NCI-H187 (cell line): ENCODE data around the gene GARNL3.

Experiments used
- DNase-seq, 2 experiments: peaks; one replicate each; lab custom pipeline; 2025; lab: John Stamatoyannopoulos, UW

Gene GARNL3, protein sequence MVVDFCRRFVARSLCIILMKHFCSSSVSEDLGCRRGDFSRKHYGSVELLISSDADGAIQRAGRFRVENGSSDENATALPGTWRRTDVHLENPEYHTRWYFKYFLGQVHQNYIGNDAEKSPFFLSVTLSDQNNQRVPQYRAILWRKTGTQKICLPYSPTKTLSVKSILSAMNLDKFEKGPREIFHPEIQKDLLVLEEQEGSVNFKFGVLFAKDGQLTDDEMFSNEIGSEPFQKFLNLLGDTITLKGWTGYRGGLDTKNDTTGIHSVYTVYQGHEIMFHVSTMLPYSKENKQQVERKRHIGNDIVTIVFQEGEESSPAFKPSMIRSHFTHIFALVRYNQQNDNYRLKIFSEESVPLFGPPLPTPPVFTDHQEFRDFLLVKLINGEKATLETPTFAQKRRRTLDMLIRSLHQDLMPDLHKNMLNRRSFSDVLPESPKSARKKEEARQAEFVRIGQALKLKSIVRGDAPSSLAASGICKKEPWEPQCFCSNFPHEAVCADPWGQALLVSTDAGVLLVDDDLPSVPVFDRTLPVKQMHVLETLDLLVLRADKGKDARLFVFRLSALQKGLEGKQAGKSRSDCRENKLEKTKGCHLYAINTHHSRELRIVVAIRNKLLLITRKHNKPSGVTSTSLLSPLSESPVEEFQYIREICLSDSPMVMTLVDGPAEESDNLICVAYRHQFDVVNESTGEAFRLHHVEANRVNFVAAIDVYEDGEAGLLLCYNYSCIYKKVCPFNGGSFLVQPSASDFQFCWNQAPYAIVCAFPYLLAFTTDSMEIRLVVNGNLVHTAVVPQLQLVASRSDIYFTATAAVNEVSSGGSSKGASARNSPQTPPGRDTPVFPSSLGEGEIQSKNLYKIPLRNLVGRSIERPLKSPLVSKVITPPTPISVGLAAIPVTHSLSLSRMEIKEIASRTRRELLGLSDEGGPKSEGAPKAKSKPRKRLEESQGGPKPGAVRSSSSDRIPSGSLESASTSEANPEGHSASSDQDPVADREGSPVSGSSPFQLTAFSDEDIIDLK

DNA sequence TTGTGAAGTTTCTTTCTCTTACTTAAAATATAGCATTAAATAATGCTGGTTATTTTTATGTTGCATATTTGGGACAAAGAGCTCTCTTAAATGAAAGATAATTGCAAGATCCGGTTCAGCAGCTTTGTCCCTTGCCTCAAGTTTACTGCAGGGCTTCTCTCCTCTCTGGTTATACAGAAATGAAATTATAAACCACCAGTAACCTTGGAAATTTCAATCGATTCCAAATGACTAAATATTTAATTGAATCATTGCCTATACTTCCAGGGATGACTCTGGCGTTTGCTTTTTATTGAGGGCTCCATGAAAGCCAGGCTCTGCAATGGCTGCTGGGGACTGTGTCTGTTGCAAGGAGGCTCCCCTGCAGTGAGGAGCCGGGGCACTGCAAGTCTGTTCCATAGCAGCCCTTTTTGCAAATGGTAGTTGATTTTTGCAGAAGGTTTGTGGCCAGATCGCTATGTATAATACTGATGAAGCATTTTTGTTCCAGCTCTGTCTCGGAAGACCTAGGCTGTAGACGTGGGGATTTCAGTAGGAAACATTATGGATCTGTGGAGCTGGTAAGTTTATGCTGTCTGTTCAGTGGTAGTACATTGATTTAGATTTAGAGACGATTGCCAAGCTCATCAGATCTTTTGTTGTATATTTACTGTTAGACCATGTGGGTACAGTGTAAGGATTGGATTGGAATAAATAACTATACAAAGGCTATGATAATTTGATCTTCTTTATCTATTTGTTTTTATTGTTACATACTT lies at the start of gene GARNL3:
Gene GARNL3 (plus strand): TSS at position 313 of the 758 bp plus-strand sequence. CDS start 104 bp downstream, at position 417.
- no peak for DNase-seq

DNA sequence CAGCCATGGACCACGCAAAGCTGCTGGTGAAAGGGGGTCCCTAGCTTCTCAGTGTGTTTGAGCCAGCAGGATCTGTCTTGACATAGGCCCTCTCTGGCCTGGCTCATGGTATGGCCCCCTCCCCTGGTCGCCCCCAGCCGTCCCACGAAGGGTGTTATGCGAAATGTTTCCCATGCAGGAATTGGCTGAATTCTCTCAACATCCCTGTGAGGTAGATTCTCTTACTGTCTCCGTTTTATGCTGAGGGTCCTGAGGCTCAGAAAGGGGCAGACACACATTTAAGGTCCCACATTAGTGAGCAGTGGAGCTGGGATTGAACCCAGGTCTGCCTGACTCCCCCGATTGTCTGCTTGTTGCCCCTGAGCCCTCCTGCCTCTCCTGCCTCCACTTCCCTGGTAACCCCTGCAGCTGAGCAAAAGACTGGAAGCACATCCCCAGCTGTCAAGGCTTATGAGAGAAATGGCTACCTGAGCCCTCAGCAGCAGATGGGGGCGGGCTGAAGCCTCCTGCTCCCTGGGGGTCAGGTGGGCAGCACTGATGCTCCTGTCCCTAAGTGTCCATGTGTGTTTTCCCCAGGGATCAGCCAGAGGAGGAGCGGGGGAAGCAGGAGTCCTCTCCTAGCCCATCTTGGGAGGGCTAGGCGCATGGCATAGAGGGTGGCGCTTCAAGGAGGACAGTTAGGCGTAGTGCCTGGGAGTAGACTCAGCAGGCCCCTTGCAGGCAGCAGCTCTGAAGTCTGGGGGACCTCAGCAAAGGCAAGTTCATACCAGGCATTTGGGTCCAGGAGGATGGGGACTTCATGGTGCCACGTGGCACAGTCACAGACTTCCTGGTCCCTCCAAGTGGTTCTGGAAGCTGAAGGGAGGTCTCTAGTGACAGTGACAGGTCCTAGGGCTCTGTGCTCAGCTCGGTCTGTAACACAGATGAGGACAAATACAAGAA lies 49.0 kb upstream of the GARNL3 start:
- DNase-seq: no peak

DNA sequence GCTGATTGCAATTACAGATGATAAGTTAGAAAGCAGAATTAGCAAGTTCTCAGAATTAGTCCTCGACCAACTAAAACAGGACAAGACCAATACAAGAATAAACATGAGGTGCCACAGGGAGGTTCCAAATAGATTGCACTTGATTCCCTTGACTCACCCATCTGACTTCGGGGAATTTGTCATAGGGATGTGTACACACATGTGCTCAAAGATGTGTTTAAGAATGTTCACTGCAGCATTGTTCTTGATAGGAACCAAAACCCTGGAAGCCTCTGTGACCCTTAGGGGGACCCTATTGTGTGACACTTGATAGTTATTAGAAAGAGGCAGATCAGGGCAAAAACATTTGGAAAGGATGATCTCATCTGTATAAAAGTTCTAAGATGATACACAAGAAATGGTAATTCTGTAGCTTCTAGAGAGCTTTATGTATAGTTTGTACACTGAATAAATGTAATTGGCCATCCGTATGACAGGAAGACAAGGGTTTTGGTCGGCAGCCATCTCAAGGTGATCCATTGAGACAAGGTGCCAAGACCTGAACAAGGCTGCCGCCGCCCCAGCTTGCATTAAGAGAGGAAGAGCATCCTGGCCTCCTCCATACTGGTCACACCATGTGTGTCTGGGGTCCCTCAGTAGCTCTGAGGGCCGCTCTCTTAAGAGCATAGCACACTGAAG lies 48.2 kb upstream of the GARNL3 start:
- DNase-seq: no peak

DNA sequence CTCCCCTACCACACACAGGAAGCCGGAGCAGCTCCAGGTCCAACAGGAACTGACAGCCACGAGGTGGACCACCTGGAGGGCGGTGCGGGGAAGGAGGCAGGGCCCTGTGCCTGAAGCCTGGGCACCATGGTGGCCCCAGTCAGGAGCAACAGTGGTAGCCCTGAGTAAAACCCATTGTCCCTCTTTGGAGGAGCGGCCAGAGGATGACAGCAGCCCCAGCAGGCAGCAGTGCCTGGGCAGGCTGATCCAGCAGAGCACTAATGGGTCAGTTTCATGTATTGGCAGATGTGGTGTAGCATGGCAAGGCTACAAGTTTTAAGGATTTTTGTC lies 47.7 kb upstream of the GARNL3 start:
- DNase-seq: no peak

DNA sequence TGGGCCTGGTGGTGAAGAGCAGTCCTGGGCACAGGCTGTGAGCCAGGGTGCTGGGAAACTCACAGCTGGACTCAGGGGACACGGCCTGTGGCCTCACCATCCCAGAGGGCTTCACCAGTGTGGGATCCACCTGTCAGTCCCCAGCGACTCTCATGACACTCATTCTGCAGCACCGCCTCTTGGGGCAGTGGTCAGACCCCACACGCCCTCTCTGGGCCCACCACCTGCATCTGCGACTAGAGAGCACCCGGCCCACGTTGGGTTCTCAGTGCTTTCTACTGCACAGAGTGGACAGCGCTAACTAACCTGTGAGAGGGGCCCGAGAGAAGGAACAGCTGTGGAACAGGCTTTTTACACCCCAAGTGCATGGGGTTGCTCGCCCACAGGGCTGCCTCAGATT lies 45.8 kb upstream of the GARNL3 start:
- DNase-seq: no peak

DNA sequence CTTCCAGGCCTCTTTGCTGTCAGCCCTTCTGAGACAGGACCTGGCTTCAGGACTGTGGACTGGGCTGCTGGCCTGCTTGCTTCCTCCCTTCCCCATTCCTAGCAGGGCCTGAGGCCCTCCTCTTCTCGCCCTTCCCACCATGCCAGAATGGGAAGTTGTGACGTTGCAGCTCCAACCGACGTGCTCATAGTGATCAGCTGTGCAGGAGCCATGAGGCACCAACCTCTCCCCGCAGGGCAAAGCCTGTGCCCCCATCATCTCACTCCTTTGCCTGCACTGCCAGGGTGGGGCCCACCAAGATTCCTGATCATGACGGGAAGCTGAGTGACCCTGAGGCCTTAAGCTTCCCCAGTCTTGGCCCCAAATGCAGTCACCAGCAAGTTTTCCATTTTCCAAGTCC lies 45.1 kb upstream of the GARNL3 start:
- DNase-seq: no peak

DNA sequence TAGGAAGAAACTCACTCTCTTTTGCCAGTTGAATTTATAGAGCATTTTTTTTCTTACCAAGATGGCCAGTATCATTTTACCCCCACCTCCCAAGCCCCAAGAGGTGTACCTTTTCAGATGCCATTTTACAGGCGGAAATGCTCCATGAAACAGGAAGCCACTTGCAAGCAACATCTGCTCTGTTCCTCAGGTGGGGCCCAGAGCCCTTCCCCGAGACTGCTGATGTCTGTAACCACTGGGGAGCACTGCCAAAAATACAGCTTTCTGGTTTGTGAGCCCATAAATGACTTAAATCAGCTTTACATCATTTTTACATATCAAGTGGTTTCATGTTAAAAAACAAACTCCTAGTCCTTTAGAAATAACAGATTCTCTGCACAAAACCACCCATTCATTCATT lies 42.9 kb upstream of the GARNL3 start:
- no peak for DNase-seq

DNA sequence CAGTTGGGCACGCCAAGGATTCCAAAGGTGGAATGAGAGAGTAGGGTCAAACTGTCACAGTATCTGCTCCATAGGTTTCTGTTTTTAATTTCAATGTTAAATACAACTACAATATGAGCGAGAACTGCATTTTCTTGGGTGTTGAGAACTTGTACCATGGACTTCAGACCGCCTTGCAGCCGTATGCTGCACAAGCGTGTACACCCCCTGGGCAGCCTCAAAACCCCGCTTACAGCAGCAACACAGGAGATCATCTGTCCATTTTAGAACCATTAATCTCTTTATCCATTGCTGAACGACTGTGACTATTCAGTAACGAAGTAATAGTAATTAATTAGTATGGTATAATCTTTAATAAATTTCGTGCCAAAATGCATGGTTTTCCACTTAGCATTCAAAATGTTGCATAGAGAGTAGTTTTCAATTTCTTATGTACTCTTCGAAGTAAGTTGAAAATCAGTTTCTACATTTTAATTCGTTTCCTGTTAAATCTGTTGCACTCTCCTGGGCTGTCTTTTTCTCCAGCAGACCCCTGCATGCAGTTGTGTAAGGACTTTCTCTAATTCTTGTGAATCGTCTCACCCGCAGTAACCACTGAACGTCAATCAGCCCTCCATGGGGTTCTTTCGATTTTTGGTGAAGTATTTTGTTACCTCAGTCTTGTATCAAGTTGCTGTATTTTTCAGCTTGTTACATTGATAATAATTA lies 42.0 kb upstream of the GARNL3 start:
- no peak for DNase-seq

DNA sequence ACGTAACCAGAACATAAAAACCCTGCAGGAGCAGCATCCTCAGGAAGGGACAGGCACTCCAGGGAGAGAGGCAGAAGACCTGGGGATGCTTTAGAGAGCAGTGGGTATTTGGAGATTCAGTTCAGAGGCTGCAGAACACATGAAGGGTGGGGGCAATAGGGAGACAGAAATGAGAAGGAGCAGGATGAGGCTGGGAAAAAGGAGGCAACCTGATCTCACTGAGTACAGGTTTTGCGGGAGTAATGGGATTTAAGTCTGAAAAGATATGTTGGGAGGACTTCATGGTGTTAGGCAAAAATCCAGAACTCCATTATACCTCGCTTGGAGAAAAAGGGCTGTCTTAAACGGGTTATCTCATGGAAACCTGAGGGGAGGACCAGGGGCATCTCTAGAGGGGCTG lies 41.3 kb upstream of the GARNL3 start:
- no peak for DNase-seq

DNA sequence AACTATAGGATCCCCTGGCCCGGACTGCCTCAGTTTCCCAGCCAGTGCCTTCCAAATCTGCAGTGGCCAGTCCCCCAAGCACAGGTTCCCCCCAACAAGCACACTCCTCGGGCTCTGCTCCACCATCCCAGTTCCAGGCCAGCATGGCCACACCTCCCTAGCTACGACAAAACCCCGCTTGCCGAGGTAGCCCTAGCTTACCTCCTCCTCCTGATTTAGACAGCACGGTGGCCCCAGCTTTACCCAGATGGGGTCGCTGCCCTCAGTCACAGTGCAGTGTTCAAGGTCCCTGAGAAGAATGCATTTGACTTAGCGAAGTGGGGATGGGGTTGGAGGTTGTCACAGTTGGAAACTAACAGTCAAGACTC lies 40.8 kb upstream of the GARNL3 start:
- no peak for DNase-seq

DNA sequence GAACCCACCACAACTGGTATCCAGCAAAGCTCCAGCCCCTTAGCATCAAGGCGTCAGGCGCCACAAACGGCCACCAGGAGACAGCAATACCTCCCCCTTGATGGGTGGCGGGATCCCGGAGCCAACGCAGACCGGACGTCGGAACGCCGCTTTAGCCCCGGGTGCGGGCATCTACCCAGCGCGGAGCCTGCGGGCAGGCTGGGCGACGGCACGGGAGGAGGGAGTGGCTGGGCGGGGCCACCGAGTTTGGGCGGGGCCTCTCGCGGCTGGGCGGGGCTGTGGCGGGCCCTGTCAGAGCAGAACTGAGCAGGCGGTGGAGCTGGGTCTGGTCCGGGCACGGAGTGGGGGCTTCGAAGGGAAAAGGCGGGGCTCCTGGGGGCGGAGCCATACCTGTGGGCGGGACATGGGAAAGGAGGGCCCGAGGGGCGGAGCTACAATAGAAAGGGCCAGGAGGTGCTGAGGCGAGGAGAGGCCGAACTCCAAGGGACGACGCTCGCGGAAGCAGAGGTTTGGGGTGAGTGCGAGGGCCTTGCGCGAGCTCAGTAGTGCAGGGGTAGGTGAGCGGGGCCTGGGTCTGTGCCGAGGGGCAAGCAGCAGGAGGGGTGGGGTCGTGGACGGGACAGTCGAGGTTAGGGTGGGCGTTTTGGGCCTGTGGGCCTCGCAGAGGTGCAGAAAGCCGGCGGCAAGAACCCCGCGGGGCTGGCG lies 40.2 kb upstream of the GARNL3 start:
- DNase-seq: peak; percentile 49 to 52

DNA sequence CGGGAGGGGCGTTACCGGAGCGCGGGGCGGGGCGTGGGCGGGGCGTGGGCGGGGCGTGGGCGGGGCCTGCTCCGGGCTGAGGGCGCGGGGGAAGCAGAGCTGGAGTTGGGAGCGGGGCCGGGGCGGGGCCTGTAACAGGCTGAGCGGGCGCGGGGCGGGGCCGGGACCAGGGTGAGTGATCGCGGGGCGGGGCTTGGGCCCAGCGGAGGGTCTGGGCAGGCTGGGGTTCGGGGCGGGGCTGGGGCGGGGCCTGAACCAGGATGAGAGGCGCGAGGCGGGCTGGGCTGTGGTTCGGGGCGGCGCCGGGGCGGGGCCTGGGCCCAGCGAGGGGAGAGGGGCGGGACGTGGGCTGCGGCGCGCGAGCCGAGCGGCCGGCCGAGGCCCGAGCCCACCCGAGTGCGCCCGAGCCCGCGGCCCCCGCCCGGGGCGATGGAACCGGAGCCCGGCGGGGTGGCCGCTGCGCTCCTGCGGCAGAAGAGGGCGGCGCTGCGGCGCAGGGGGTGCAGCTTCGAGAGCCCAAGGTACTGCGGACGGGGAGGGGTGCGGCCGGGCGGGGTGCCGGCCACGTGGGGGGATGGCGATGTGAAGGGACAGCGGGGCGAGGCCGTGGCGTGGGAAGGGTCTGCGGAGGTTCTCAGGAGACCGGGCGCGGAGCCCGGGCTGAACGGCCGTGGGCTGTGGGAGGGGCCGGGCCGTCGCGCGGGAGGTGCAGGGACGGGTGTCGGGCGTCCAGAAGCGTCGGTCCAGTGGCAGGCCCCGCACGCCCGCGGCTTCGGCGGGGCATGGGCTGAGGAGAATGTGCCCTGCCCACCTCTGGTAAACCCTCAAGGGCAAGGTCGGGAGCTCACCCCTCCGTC lies 39.5 kb upstream of the GARNL3 start:
- DNase-seq: peak; percentile 40 to 76

DNA sequence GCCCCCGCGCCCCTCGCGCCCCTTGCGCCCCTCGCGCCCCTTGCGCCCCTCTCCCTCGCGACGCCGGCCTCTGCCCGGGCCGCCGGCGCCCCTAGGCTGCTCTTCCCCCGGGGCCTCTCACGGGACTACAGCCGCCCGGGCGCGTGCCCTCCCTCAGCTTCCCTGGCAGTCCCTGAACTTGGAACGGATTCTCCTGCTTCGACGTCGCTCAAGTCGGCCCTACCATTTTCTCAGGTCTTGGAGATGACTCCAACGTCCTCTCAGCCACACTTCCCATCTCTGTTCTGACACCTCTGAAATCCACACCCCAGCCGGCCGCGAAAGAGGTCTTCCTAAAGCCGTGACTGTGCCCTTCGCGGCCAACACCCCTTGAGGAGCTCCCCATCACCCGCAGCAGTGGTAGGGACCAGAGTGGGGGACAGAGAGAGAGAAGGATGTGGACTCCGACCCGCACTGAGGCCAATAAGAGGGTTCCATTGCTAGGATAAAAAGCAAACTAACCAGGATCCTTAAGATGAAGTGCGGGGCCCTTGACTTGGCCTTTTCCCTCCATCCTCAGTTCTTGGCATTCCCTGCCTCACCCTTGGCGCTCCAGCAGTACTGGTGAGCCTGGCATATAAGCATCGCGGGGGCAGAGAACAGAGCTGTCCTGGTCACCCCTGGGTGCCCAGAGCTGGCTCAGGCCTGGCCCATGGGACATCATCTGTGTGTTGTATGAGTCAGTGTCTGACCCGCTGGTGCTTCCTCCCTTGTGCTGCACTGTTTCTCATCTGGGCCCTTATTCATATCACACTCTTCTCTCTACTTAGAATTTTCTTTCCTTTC lies 38.6 kb upstream of the GARNL3 start:
- no peak for DNase-seq

DNA sequence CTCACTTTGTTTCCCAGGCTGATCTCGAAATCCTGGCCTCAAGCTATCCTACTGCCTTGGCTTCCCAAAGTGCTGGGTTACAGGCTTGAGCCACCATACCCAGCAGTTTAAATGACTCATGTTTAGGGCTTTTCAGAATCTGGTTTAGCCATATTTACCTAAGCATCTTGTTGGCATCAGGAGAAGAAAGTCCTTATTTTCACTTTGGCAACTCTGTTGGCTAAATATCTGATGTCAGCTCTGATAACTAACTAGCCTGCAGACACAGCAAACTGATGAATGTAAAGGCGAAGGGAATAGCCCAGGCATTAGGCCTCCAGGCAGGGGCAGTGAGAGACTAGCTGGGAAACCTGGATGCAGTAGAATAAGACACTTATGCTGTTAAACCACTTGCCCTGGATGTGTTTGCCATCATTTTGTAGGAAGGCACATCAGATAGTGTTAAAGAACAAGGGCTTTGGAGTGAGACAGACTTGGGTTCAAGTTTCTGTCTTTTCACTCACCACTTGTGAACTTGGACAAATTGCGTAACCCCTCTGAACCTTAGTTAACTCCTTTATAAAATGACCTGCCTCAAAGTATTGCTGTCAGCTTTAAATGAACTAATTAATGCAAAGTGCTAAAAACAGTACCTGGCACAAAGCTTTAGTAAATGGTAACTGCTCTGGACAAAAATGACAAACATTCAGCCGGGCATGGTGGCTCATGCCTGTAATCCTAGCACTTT lies 34.7 kb upstream of the GARNL3 start:
- no peak for DNase-seq

DNA sequence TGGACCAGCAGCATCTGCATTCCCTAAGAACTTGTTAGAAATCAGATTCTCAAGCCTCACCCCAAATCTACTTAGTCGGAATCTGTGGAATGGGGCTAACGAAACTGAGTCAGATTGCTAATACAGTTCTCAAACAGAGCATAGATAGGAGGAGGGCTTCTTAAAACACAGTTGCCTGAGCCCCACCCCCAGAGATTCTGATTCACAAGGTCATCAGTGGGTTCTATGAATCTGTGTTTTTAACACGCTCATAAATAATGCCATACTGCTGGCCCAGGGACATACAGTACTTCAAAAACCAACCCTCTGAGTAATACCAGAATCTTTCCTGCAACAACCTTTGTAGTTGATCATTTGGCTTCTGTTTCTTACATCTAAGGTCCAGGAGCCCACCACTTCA lies 32.9 kb upstream of the GARNL3 start:
- no peak for DNase-seq

DNA sequence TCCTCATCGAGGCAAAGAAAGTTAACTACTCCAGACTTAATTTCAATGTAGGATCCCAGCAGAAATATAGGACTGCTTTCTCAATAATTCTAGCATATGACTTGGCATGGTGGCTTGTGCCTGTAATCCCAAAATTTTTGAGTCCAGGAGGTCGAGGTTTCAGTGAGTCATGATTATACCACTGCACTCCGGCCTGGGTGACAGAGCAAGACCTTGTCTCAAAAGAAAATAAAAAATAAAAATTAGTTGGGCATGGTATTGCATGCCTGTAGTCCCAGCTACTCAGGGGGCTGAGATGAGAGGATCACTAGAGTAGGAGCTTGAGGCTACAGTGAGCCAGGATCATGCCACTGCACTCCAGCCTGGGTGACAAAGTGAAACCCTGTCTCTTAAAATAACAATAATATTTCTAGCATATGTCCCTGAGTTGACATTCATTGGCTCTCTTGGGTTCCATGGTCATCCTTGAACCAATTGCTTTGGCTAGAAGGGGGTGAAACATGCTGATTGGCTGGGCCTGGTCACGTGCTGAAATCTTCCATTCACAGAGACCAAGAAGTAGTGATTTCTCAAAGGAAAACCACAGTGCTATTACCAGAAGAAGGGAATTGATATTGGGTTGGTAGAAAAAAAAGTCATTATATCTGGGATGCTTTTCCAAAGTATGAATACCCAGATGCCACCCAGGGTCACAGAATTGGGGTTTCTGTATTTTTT lies 31.6 kb upstream of the GARNL3 start:
- DNase-seq: no peak
